ENCODE data around the gene SLC35F3.

Gene SLC35F3

GRCh38 chr1:233972951-233973635, 68.6 kb downstream of the SLC35F3 start:
- H3K9me3 ChIP-seq (ENCODE audit: control insufficient read depth, insufficient read depth, low read length): no peaks in the 10 kb centered on the region
- no peaks in the 10 kb centered on the region for H3K36me3 ChIP-seq (ENCODE audit: control insufficient read depth, low read length)
- H4K20me1 ChIP-seq (ENCODE audit: control insufficient read depth, insufficient read depth, low read depth, low read length): no peaks in the 10 kb centered on the region
- H3F3A ChIP-seq (ENCODE audit: control insufficient read depth, insufficient read depth): no peaks in the 10 kb centered on the region
- no peaks in the 10 kb centered on the region for H3K79me2 ChIP-seq (ENCODE audit: control insufficient read depth, low read length)
- TF ChIP-seq EZH2phosphoT487 (IDR thresholded peaks at IDR 0.05; ENCODE audit: borderline replicate concordance, low read length): no peak
- no peak for TF ChIP-seq CTCF (IDR thresholded peaks at IDR 0.05; ENCODE audit: low read depth, low read length, poor library complexity, severe bottlenecking)
- no peak overlapping the region for H3K27ac ChIP-seq (ENCODE audit: low read depth, low read length)
- H3K27me3 ChIP-seq (ENCODE audit: control insufficient read depth, low read length): no peaks in the 10 kb centered on the region
- no peaks in the 10 kb centered on the region for H3K4me1 ChIP-seq (ENCODE audit: control insufficient read depth, low read length)
- no peaks in the 10 kb centered on the region for H3K9me2 ChIP-seq (replicated peaks; ENCODE audit: control insufficient read depth, low read length)
- no peak overlapping the region for H3K4me3 ChIP-seq (ENCODE audit: low read length)
- no peak overlapping the region for H3K4me2 ChIP-seq (ENCODE audit: low read length)

DNA sequence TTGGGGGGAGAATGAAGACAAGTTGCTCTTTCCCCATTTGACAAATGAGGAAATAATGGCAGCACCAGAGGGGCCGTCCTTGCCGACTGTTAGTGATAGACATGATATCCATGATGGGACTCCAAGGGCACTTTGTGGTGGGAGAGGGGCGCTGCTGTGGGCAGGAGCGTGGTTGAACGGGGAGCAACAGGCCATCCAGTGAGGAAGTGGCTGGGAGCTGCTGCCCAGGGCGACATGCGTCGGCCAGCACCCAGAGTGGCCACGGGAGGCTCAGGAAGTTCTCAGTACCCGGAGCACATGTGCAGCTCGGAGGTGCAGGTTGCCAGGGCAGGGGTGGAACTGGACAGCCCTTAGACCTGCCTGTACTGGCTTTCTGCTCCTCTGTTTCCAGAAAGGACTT, 71.0 kb downstream of the SLC35F3 start:
- Histone ChIP-seq H3K27me3 (ENCODE audit: control insufficient read depth, low read length) (no peaks in the 10 kb centered on the region), H3K36me3 (ENCODE audit: control insufficient read depth, low read length) (no peaks in the 10 kb centered on the region), H3K4me1 (ENCODE audit: control insufficient read depth, low read length) (no peaks in the 10 kb centered on the region), H4K20me1 (ENCODE audit: control insufficient read depth, insufficient read depth, low read depth, low read length) (no peaks in the 10 kb centered on the region), H3K79me2 (ENCODE audit: control insufficient read depth, low read length) (no peaks in the 10 kb centered on the region), H3K9me3 (ENCODE audit: control insufficient read depth, insufficient read depth, low read length) (no peaks in the 10 kb centered on the region), H3F3A (ENCODE audit: control insufficient read depth, insufficient read depth) (no peaks in the 10 kb centered on the region), H3K4me2 (ENCODE audit: low read length) (no peak overlapping the region), H3K27ac (ENCODE audit: low read depth, low read length) (no peak overlapping the region), H3K4me3 (ENCODE audit: low read length) (no peak overlapping the region), H3K9me2 (replicated peaks; ENCODE audit: control insufficient read depth, low read length) (no peaks in the 10 kb centered on the region)
- TF ChIP-seq EZH2phosphoT487 (IDR thresholded peaks at IDR 0.05; ENCODE audit: borderline replicate concordance, low read length) (no peak), CTCF (IDR thresholded peaks at IDR 0.05; ENCODE audit: low read depth, low read length, poor library complexity, severe bottlenecking) (no peak)

- TF ChIP-seq EZH2phosphoT487 (IDR thresholded peaks at IDR 0.05; ENCODE audit: borderline replicate concordance, low read length) (no peak), CTCF (IDR thresholded peaks at IDR 0.05; ENCODE audit: low read depth, low read length, poor library complexity, severe bottlenecking) (no peak)
- Histone ChIP-seq H3K36me3 (ENCODE audit: control insufficient read depth, low read length) (no peaks in the 10 kb centered on the region), H4K20me1 (ENCODE audit: control insufficient read depth, insufficient read depth, low read depth, low read length) (no peaks in the 10 kb centered on the region), H3K4me2 (ENCODE audit: low read length) (no peak overlapping the region), H3K4me1 (ENCODE audit: control insufficient read depth, low read length) (no peaks in the 10 kb centered on the region), H3K27ac (ENCODE audit: low read depth, low read length) (no peak overlapping the region), H3F3A (ENCODE audit: control insufficient read depth, insufficient read depth) (no peaks in the 10 kb centered on the region), H3K9me2 (replicated peaks; ENCODE audit: control insufficient read depth, low read length) (no peaks in the 10 kb centered on the region), H3K27me3 (ENCODE audit: control insufficient read depth, low read length) (no peaks in the 10 kb centered on the region), H3K4me3 (ENCODE audit: low read length) (no peak overlapping the region), H3K9me3 (ENCODE audit: control insufficient read depth, insufficient read depth, low read length) (no peaks in the 10 kb centered on the region), H3K79me2 (ENCODE audit: control insufficient read depth, low read length) (no peaks in the 10 kb centered on the region)
Observed at GRCh38 chr1:233981042-233981675, 76.7 kb downstream of the SLC35F3 start.
